HG02840 (cell line): Measurements from ENCODE around the gene KISS1.

Experiments used
- ATAC-seq: cut with Tn5 transposase; IDR thresholded peaks from one replicate; pipeline ENCODE4 v1.9.1; 2021; ENCODE audit warnings: mild to moderate bottlenecking, moderate library complexity, moderate number of reproducible peaks; ENCODE audit not compliant: unreplicated experiment, low FRiP score

KISS1 gene

DNA sequence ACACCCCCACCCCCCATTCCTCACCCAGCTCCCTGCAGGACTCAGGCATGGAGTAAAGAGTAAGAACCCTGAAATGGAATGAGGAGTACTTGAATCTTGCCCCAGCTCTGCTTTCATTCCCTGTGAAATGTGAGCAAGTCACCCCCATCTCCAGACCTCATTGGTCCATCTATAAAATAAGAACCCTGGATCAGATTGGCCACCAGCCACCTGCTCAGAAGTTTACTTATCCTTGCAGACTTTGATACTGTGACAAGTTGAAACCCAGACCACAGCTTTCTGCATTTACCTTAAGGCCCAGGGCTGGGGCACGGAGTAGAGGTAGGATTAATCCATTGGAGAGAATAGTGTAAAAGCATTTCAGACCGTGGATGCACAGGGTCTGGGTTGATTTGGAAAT lies 2.2 kb downstream of the KISS1 start:
- no peak for ATAC-seq

DNA sequence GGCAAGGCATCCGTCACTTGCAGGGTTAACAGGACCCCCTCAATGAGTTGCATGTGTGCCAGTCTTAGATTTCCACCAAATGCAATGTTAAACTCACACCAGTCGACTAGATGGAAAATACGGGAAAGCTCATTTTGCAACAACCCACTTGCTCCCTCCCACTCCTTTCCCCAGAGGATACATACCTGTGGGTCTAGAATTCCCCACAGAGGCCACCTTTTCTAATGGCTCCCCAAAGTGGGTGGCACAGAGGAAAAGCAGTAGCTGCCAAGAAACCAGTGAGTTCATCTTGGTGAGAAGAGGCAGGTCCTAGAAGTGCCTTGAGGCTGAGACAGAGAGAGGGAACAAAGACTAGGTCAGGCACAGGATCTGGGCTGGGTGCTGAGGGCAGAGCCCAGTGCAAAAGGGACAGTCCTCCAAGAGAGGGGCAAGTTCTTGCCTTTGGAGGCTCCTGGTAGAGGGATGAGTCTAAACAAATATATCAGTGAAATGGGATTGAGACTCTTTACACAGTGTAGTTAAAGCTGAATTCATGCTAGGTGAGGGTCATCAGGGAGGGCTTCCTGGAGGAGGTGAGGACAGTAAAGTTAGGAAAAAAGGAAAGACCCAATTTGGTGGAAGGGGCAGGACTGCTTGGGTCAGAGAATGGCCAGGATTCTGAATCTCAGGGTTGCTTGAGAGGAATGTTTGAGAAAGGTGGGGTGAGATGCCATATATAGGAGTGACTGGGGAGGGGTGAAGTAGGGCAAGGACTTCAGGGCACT lies 3.5 kb downstream of the KISS1 start:
- ATAC-seq: no peak

DNA sequence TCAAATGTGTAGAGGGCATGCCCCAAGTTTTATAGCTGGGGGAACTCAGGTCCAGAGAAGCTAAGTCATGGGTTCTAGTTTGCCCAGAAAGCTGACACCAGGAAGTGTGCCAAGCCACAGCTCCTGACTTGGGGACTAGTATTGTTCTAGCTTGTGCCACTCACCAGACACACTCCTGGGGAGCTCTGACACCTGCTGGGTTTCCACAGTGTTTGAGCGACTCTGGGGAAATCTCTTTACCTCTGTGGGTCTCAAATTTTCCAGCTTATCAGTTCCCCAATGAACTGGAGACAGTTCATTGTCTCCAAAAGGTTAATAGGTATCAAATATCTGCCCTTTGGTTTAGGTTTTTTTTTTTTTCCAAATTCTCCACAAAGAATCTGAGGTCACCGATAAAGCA lies 4.2 kb downstream of the KISS1 start:
- ATAC-seq: no peak

DNA sequence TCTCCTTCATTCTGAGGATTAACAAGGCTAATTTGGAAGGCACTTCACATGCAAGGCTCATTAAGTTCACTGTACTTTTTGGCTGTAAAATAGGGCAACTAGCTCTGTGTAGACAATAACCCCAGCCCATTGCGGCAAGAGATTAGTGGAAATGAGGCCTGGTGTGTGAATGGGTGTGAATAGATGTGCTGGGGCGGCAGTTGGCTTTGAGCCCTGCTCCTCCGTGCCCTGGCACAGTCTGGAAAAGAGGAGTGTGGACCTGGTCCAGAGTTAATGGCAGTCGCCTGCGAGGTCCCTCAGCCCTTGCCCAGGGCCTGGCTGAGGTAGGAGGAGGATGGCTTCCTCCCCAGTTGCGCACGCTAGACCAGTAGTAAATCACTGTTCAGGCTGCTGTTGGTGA lies 4.8 kb downstream of the KISS1 start:
- no peak for ATAC-seq

DNA sequence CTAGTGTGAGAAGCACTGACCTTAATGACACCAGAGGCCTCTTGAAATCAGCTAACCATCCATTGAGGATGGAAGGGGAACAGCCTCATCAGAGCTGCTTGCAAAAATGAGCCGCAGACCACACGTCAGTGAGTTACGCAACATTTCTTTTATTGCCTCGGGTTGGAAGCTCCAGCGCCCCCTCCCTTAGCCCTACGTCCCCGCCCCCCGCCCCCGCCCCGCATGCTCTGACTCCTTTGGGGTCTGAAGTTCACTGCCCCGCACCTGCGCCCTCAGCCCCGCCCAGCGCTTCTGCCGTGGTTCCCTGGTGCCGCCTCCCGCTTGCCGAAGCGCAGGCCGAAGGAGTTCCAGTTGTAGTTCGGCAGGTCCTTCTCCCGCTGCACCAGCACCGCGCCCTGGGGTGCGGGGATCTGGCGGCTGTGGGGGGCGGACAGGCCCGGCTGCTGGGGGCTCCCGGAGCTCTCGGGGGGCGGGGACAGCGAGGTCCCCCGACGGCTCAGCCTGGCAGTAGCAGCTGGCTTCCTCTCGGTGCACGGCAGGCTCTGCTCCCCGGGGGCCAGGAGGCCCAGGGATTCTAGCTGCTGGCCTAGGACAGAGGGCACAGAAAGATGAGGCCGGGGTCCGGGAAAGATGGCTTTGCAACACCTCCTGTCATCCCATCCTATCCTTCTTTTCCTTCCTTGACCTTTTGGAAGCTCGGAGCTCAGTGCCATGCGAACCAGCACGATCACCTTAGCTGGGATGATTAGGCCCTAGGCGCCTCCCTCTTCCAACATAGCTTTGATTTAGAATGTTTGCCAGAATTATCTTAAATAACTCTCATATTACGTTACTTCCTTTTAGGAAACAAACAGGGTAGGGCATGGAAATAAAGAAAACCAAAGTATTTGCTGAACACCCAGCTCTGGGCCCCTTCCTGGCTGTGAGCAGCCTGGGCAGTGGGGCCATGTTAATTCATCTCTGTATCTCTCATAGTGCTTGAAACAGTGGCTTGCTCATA lies 5.8 kb downstream of the KISS1 start:
- ATAC-seq: no peak

DNA sequence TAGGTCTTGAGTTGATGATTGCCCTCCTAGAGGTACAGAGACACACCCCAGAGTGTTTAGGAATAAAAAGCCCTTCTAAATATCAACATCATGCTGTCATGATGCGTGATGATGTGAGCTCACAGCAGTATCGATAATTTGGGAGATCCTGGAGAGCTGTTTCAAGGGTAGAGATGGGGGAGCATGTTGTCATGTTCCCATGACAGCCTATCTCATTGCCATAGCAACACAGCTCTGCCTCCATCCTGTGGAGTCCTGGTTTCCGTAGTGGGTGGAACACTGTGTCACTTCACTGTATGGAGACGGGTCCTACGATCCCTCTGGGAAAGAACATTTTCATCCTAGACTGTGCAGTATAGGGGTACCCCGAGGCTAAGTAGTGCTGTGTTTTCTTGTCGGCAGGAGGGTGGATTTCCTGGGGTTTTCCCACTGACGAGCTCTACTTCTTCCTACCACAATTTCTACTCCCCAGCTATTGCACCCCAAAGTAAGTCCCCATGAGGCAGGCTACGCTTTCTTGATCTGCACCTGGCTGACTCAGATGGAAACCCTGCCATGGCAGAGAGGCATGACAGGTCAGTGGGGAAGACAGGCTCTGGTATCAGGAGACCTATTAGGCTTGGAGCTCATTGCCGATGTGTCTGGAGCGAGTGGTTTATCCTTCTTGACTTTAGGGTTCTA lies 7.2 kb downstream of the KISS1 start:
- no peak for ATAC-seq

DNA sequence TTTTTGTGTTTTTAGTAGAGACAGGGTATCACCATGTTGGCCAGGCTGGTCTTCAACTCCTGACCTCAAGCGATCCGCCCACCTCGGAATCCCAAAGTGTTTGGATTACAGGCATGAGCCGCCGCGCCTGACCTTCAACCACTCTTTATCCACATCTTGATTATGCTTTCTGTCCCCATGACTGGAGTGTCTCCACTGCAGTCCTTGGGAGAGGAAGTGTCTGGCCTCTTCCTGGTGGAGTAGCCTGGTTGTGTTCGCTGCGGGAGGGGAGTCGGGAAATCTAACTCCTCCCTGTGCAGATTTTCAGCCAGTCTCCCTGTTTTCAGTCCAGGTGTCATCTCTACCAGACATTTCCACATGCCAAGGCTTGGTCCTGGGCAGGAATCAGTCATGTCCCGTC lies 9.7 kb downstream of the KISS1 start:
- ATAC-seq: no peak

DNA sequence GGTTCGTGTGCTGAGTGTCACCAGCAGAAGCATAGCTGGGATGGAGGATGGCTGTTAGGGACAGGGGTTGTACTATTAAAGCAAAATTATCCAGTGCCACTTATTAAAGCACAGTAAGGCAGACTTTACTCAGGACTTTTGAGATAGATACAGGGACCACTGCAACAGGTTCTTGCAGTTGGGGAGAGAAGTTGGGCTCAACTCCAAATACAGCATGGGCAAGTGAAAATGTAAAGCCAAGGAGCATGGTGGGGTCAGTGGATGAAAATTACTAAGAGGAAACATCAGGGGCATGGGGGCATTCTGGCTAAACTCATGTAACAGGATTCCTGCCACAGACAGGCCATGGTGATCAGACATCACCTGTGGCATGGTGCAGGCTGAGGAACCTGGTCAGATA lies 15.2 kb downstream of the KISS1 start:
- no peak for ATAC-seq

DNA sequence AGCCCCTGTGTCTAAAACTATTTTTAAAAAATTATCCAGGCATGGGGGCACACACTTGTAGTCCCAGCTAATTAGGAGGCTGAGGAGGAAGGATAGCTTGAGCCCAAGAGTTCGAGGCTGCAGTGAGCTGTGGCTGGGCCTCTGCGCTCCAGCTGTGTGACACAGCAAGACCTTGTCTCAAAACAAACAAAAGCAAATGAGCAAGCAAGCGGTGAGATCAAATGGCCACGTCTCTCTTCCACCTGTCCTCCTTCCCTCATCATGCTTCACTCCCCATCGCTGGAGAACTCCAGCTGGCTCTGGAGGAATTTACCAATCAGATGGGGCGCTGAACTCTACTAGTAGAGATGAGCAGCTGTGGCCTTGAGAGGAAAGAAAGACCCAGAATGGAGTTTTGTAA lies 16.2 kb downstream of the KISS1 start:
- ATAC-seq: no peak

DNA sequence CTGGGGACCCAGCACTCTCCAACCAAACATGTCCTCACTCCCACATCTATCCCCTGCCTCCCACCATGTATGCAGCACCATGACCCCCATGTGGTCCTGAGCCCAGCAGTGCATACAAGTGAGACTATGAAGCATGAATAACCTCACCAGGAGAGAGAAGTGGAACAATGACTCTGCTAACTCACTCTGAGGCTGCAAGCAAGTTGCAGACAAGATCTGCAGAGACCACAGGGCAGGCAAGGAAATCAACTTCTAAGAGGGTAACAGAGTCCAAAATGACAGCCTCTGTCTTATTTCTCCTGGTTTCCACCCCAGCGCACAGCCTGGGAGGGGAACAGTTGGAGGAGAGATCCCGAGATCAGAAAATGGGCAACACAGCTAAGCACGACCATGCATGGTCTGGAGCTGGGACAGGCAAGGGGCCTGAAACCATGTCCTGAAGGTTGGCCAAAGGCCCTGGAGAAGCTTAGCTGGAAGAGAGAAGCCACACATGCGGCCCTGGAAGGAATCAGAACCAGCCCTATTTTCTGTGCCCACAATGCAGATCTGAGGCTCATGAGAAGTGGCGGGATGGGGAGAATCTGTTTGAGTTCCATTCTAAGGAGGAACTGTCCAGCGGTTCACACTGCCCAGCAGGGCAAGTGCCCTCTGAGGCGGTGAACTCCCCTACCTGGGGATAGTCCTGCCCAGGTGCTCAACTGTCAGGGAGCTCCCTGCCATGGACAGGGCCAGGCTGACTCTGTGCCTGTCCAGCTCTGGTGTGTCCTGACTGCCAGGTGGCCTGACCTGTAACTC lies 17.6 kb downstream of the KISS1 start:
- ATAC-seq: no peak

DNA sequence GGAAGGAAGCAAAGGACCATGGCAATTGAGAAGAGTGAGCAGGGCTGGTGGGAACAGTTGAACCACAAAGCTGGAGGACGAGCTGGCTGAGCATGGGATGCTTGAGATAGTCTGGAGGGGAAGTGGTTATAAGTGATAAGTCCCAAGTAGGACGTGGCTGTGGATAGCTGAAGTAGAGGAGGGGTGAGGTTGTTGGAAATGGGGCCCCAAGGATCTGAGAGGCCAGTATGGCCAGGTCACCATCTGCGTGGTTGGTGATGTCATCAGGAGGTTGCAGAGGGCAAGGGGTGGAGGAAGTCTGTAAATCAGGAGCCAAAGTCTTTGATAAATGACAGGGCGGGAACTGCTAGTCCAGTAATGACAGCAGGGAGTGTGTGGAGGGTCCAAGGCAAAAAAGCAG lies 19.2 kb downstream of the KISS1 start:
- ATAC-seq: no peak

DNA sequence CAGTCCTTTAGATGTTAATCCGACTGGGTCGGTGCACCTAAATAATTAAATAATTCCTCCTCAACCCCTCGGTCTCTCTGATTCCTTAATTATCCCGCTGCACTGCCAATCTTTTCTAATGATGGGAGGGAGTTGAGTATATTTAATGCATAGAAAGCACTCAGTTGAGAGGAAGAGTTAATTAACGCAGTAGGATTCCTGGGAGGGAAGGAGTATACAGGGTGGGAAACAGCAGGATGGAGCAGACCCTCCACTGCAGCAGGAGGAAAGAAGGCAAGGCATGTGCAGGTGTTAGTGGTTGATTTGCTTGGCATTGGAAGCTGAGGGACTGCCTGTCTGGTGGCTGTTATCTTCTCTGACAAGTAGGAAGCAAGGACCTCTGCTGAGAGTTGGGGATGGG lies 20.2 kb downstream of the KISS1 start:
- ATAC-seq: no peak

DNA sequence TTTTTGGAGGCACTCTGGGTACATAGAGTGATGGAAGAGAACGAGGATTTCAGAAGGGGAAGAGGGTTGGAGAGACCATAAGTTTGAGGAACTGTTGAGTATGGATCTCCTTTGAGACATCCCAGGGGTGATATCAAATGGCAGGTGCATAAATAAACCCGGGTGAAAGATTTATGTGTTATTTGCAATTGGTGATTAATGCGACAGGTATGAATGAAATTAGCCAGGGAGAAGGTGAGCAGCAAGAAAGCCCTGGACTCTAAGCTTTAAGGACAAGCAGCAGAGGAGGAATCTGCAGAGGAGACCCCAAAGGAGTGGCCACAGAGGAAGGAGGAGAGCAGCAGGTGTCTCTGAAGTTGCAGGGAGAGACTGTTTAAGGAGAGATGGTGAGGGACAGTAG lies 21.3 kb downstream of the KISS1 start:
- ATAC-seq: no peak

DNA sequence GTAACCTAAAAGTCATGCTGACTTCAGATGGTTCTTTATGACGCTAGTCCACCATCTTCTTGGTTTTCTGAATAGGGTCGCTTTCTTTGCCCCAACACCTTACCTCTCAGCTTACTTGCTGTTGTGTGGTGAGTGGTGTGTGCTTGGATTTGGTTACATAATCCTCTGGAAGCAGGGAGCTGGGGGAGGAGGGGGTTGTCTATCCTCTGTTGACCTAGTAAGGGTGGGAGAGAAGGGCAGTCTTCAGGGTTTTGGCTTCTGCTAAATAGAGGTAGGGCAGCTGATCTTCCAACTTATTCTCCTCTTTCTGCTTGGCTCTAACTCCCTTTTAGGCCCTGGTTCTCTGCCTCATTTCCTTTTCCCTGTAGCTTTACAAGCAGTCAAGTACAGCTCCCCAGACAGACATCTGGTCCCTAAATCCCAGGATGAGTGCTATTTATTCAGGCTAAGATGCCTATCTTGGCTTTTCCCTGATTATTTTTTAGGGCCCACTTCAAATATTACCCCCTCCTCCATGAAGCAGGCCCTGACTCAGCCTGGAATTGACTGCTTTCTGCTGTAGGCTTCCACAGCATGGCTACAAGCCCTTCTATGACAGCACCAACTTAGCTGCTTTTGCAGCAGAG lies 23.8 kb downstream of the KISS1 start:
- ATAC-seq: no peak

DNA sequence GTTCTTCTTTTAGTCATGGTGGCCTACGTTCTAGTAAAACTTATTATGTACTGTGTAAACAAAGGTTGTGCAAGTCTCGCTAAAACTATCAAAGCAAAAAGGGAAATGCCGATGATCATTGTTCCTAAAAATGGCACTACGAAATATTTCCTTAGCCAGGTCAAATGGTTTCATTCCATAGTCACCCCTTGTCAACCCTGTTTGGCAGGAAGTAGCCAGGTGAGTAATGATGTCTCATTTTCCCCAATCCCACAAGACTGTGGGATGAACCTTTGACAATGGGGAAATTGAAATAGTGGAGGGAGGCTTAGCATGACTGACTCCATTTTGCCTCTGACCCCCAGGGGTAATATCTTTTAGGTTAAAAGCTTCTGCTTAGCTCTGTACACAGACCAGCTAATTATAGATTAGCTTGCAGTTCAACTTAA lies 24.5 kb downstream of the KISS1 start:
- ATAC-seq: no peak

DNA sequence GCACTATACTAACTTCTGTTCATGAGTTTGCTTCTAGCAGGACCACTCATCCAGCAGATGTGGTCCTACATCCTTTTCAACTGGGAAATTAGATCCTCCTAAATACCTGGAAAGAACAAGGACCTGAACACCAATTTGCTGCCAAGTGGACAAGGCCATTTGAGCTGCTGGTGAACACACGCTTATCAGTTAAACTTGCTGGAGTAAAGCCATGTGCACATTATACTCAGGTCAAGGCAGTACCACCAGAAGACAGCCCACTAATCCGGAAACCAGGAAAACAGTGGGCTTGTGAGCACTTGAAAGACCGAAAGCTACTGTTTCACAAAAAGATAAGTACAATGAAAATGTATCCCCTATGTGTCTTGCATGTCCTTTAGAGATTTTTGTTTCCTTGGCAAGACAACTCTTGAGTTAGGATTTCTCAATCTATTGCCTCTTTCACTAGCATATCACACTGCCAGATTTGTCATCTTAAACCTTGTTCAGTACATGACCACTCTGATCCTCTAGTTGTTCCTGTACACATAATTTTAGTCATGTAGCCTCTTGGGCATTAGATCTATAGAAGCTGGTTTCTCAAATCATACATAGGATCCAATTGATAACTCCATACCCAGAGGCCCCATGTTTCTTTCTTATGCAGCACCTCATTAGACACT lies 25.7 kb downstream of the KISS1 start:
- no peak for ATAC-seq

DNA sequence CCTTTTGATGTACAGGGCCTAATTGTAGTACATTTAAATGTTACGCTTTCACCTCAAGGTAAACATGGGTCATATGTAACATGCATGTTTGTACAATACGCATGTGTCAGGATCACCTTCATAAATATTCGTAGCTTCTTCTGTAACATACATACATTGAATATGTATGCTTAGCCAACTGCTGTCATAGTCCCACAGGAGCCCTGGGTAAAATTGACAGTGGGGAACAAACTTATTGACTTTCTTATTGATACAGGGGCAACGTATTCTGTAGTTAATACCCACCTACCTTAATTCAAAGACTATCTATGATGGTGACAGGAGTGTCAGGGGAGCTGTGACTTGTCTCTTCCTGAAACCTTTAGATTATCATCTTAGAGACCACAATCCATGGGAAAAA lies 26.4 kb downstream of the KISS1 start:
- no peak for ATAC-seq

DNA sequence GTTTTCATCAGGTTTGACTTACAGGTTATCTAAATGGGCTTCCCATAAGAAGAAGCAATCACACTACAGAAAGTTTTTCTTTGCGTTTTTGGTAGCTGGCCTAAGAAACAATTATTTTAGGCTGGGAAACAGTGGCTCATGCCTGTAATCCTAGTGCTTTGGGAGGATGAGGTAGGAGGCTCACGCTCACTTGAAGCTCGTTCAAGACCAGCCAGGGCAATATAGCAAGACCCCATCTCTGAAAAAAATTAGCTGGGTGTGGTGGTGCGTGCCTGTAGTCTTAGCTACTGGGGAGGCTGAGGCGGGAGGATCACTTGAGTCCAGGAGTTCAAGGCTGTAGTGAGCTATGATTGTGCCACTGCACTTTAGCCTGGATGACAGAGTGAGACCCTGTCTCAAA lies 28.6 kb downstream of the KISS1 start:
- ATAC-seq: no peak

DNA sequence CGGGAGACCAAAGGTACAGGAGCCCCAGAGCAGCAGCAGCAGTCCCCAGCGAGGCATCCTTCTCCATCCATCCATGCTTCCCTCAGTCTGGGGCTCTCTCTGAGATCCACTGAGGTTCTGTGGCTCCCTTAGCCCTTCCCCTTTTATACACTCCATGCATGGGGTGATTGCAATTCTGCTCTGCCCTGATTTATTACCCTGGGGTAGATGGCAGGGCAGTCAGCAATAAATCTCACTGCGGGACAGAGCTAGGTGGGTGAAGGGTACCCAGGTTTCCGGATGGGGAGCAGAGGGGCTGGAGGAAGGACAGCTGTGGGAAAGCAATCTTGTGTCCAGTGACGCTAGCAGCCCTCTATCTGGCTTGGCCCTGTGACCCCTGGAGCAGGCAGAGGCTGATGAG lies 30.1 kb downstream of the KISS1 start, which contains the start of gene REN:
TSS of gene REN (minus strand) at position 119 of the 400 bp plus-strand sequence. CDS start at position 75, 44 bp downstream.
- no peak for ATAC-seq
